NCI-H774 (cell line): ENCODE data around the gene KIF20B.
"Not testable (repeated sequence)": the region's sequence is repeated elsewhere in the genome, so short reads cannot be mapped to it uniquely, and the experiment has no call there.

ENCODE experiments used
- DNase-seq: peaks from one replicate; lab custom pipeline; 2025; lab: John Stamatoyannopoulos, UW

The KIF20B gene

GRCh38 chr10:89783406-89783805 lies 82.0 kb downstream of the KIF20B start:
- no peak for DNase-seq

- DNase-seq, result no peak
Measured at GRCh38 chr10:89785095-89785494, 83.7 kb downstream of the KIF20B start.

- DNase-seq, result no peak
Measured at GRCh38 chr10:89789188-89789877, 87.9 kb downstream of the KIF20B start.

- no peak for DNase-seq
Measured at GRCh38 chr10:89792187-89792586, 90.8 kb downstream of the KIF20B start.

GRCh38 chr10:89793649-89794254 lies 92.4 kb downstream of the KIF20B start:
- DNase-seq, result peak; percentile 45

GRCh38 chr10:89795840-89796239 lies 94.5 kb downstream of the KIF20B start:
- DNase-seq, result no peak

GRCh38 chr10:89798092-89798491 lies 96.7 kb downstream of the KIF20B start:
- no peak for DNase-seq

- DNase-seq, result no peak
Measured at GRCh38 chr10:89799573-89799972, 98.2 kb downstream of the KIF20B start.

- DNase-seq, result no peak
Measured at GRCh38 chr10:89805599-89806013, 104.2 kb downstream of the KIF20B start.

GRCh38 chr10:89808842-89809241 lies 107.5 kb downstream of the KIF20B start:
- DNase-seq, result no peak

- no peak for DNase-seq
Measured at GRCh38 chr10:89809766-89810165, 108.4 kb downstream of the KIF20B start.

- peak; percentile 8 for DNase-seq
Measured at GRCh38 chr10:89810908-89811525, 109.6 kb downstream of the KIF20B start.

- no peak for DNase-seq
Measured at GRCh38 chr10:89813546-89813945, 112.2 kb downstream of the KIF20B start.

- DNase-seq, result no peak
Measured at GRCh38 chr10:89814278-89814677, 112.9 kb downstream of the KIF20B start.

GRCh38 chr10:89815049-89815853 lies 113.9 kb downstream of the KIF20B start:
- no peak for DNase-seq

GRCh38 chr10:89819008-89819407 lies 117.6 kb downstream of the KIF20B start:
- DNase-seq, result not testable (repeated sequence)
